Panc1 (cell line): ENCODE results near the gene ADAM29.

Source experiments
- POLR2AphosphoS5 ChIP-seq: IDR thresholded peaks from 2 replicates; pipeline ENCODE4 v1.6.1; 2012; ENCODE audit warnings: mild to moderate bottlenecking, low read depth, low read length, moderate library complexity
- TF ChIP-seq, protein P1 (sequence below): fragments of 450-650 bp; IDR thresholded peaks from 2 replicates; pipeline ENCODE4 v1.5.1; 2017; ENCODE audit warnings: mild to moderate bottlenecking

GRCh38 chr4:174926958-174927357, 8.8 kb downstream of the ADAM29 start:
- TF ChIP-seq POLR2AphosphoS5, result no peak
- TF ChIP-seq, protein P1, sequence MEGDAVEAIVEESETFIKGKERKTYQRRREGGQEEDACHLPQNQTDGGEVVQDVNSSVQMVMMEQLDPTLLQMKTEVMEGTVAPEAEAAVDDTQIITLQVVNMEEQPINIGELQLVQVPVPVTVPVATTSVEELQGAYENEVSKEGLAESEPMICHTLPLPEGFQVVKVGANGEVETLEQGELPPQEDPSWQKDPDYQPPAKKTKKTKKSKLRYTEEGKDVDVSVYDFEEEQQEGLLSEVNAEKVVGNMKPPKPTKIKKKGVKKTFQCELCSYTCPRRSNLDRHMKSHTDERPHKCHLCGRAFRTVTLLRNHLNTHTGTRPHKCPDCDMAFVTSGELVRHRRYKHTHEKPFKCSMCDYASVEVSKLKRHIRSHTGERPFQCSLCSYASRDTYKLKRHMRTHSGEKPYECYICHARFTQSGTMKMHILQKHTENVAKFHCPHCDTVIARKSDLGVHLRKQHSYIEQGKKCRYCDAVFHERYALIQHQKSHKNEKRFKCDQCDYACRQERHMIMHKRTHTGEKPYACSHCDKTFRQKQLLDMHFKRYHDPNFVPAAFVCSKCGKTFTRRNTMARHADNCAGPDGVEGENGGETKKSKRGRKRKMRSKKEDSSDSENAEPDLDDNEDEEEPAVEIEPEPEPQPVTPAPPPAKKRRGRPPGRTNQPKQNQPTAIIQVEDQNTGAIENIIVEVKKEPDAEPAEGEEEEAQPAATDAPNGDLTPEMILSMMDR, result no peak
